Common myeloid progenitor, CD34-positive (primary cell): ENCODE measurements around the gene ITGBL1.

Source experiments
- CTCF ChIA-PET: fragments of 350-600 bp; sonication (Branson Sonifier 250); formaldehyde crosslinking; loops from one replicate; lab custom pipeline; 2021; ENCODE audit warnings: antibody characterized with exemption; lab: Charles Lee
- POLR2A ChIA-PET: fragments of 350-600 bp; sonication (Branson Sonifier 250); formaldehyde crosslinking; loops from one replicate; lab custom pipeline; 2021; ENCODE audit warnings: antibody characterized with exemption; lab: Charles Lee
- DNase-seq, 3 donors: peaks; one replicate each; pipeline versions ENCODE4 v3.0.0 to v3.0.0-alpha.2; 2013
- H3K27ac ChIP-seq, 2 experiments: 1 replicate in 1 of 2; 2 replicates in 1 of 2; pipeline ENCODE4 v1.7.0; 2013; ENCODE audit warnings: inconsistent platforms in 2 of 2, low read length in 2 of 2, mild to moderate bottlenecking in 2 of 2, low read depth in 1 of 2, moderate library complexity in 1 of 2; ENCODE audit not compliant: severe bottlenecking in 2 of 2, insufficient read depth in 1 of 2, poor library complexity in 1 of 2
- H3K27me3 ChIP-seq, 5 experiments: replicated peaks in 2 of 5; 1 replicate in 3 of 5; 2 replicates in 2 of 5; pipeline versions ENCODE4 v1.6.1 to v1.7.0; 2013; ENCODE audit warnings: low read length in 4 of 5, mild to moderate bottlenecking in 2 of 5, moderate library complexity in 2 of 5, inconsistent platforms in 1 of 5; ENCODE audit not compliant: insufficient read depth in 5 of 5, control insufficient read depth in 4 of 5
- H3K36me3 ChIP-seq, 4 experiments: 1 replicate in 2 of 4; 2 replicates in 2 of 4; pipeline versions ENCODE4 v1.6.1 to v1.7.0; 2013; ENCODE audit warnings: low read length in 3 of 4, control low read depth in 1 of 4, mild to moderate bottlenecking in 1 of 4; ENCODE audit not compliant: control insufficient read depth in 4 of 4, insufficient read depth in 4 of 4
- H3K4me1 ChIP-seq, 4 experiments: 1 replicate in 3 of 4; 2 replicates in 1 of 4; pipeline versions ENCODE4 v1.6.1 to v1.7.1; 2013; ENCODE audit warnings: low read length in 3 of 4, mild to moderate bottlenecking in 3 of 4, control low read depth in 1 of 4, inconsistent platforms in 1 of 4, moderate library complexity in 1 of 4; ENCODE audit not compliant: control insufficient read depth in 4 of 4, insufficient read depth in 4 of 4; ENCODE audit errors: control extremely low read depth in 1 of 4
- H3K4me3 ChIP-seq, 7 experiments: 1 replicate in 4 of 7; 2 replicates in 3 of 7; pipeline versions ENCODE4 v1.5.1 to v1.7.0; 2013; ENCODE audit warnings: mild to moderate bottlenecking in 7 of 7, low read length in 6 of 7, moderate library complexity in 6 of 7, inconsistent platforms in 2 of 7, low read depth in 2 of 7, control low read depth in 1 of 7; ENCODE audit not compliant: insufficient read depth in 4 of 7, control insufficient read depth in 1 of 7; ENCODE audit errors: extremely low read depth in 1 of 7
- H3K9me3 ChIP-seq, 5 experiments: 1 replicate in 4 of 5; 2 replicates in 1 of 5; pipeline versions ENCODE4 v1.6.1 to v1.7.1; 2013; ENCODE audit warnings: low read length in 4 of 5, mild to moderate bottlenecking in 2 of 5, inconsistent platforms in 1 of 5, low read depth in 1 of 5, moderate library complexity in 1 of 5; ENCODE audit not compliant: control insufficient read depth in 4 of 5, insufficient read depth in 2 of 5; ENCODE audit errors: control extremely low read depth in 1 of 5
- WGBS: methylation state at CpG from one replicate; pipeline ENCODE4 v1.1.5; 2013; ENCODE audit not compliant: insufficient coverage; 5-methylcytosine and 5-hydroxymethylcytosine counted together

Gene ITGBL1

GRCh38 chr13:101490406-101491015 is 38.0 kb downstream of the ITGBL1 start:
- H3K9me3 ChIP-seq: no peaks in the 10 kb centered on the region
- DNase-seq: no peak
- CTCF ChIA-PET: no interaction called here
- no peaks in the 10 kb centered on the region for H3K36me3 ChIP-seq
- H3K4me1 ChIP-seq: no peaks in the 10 kb centered on the region
- H3K4me3 ChIP-seq: no peak overlapping the region
- no peaks in the 10 kb centered on the region for H3K27me3 ChIP-seq
- H3K27ac ChIP-seq: no peak overlapping the region
- POLR2A ChIA-PET: no interaction called here

GRCh38 chr13:101492251-101492910 is 39.9 kb downstream of the ITGBL1 start:
- WGBS: 100% methylated on average over 1 of the region's 3 CpGs
- ChIA-PET CTCF (no interaction called here), POLR2A (no interaction called here)
- Histone ChIP-seq H3K4me3 (no peak overlapping the region), H3K4me1 (no peaks in the 10 kb centered on the region), H3K27ac (no peak overlapping the region), H3K27me3 (no peaks in the 10 kb centered on the region), H3K36me3 (no peaks in the 10 kb centered on the region), H3K9me3 (no peaks in the 10 kb centered on the region)
- DNase-seq: no peak

- Histone ChIP-seq H3K27me3 (no peaks in the 10 kb centered on the region), H3K27ac (no peak overlapping the region), H3K4me1 (no peaks in the 10 kb centered on the region), H3K4me3 (no peak overlapping the region), H3K9me3 (no peaks in the 10 kb centered on the region), H3K36me3 (no peaks in the 10 kb centered on the region)
- WGBS: 100% methylated on average over 2 of the region's 3 CpGs
- ChIA-PET POLR2A (no interaction called here), CTCF (no interaction called here)
- DNase-seq: no peak
Measured at GRCh38 chr13:101493541-101493940, 41.1 kb downstream of the ITGBL1 start.

GRCh38 chr13:101499406-101499805 is 46.9 kb downstream of the ITGBL1 start:
- H3K9me3 ChIP-seq: no peaks in the 10 kb centered on the region
- no peak for DNase-seq
- CTCF ChIA-PET: no interaction called here
- H3K27ac ChIP-seq: no peak overlapping the region
- no peak overlapping the region for H3K4me3 ChIP-seq
- POLR2A ChIA-PET: no interaction called here
- H3K4me1 ChIP-seq: no peaks in the 10 kb centered on the region
- H3K36me3 ChIP-seq: no peaks in the 10 kb centered on the region
- H3K27me3 ChIP-seq: peaks cover 0 to 8% (median 0%) of the 10 kb centered on the region in 5 experiments
- no CpG with 5 or more reads among the region's 2 CpGs for WGBS

GRCh38 chr13:101502618-101503017 is 50.1 kb downstream of the ITGBL1 start:
- Histone ChIP-seq H3K36me3 (no peaks in the 10 kb centered on the region), H3K27me3 (peaks cover 0 to 8% (median 0%) of the 10 kb centered on the region in 5 experiments), H3K4me3 (no peak overlapping the region), H3K9me3 (no peaks in the 10 kb centered on the region), H3K4me1 (no peaks in the 10 kb centered on the region), H3K27ac (no peak overlapping the region)
- DNase-seq: no peak
- ChIA-PET POLR2A (no interaction called here), CTCF (no interaction called here)
- no CpG with 5 or more reads among the region's 2 CpGs for WGBS

- Histone ChIP-seq H3K4me1 (no peaks in the 10 kb centered on the region), H3K4me3 (no peak overlapping the region), H3K27me3 (peaks cover 0 to 3% (median 0%) of the 10 kb centered on the region in 5 experiments), H3K9me3 (no peaks in the 10 kb centered on the region), H3K27ac (no peak overlapping the region), H3K36me3 (no peaks in the 10 kb centered on the region)
- POLR2A ChIA-PET: no interaction called here
- CTCF ChIA-PET: interaction anchor here (1.3 kb wide), 1 partner anchor 247 kb away, joined by 4 read pairs; no protein-coding TSS in a partner anchor
- no peak for DNase-seq
Measured at GRCh38 chr13:101511161-101511560, 58.7 kb downstream of the ITGBL1 start.

GRCh38 chr13:101511766-101512165 is 59.3 kb downstream of the ITGBL1 start:
- no peaks in the 10 kb centered on the region for H3K4me1 ChIP-seq
- peaks cover 0 to 3% (median 0%) of the 10 kb centered on the region in 5 experiments for H3K27me3 ChIP-seq
- no peaks in the 10 kb centered on the region for H3K9me3 ChIP-seq
- 82% methylated on average over 2 of the region's 2 CpGs for WGBS
- no peak overlapping the region for H3K4me3 ChIP-seq
- ChIA-PET POLR2A (no interaction called here), CTCF (no interaction called here)
- no peaks in the 10 kb centered on the region for H3K36me3 ChIP-seq
- no peak for DNase-seq
- H3K27ac ChIP-seq: no peak overlapping the region
